GM18505 (cell line): ENCODE results near the gene EXOC6B.

Experiments
- ATAC-seq: cut with Tn5 transposase; IDR thresholded peaks from one replicate; pipeline ENCODE4 v1.9.1; 2021; ENCODE audit not compliant: unreplicated experiment
- POLR2A ChIP-seq: IDR thresholded peaks from 4 replicates; pipeline ENCODE4 v1.6.1; 2011; ENCODE audit warnings: borderline replicate concordance; ENCODE audit not compliant: insufficient read depth, insufficient read length; ENCODE audit errors: extremely low read depth

EXOC6B gene

GRCh38 chr2:72278046-72278445, 547.8 kb downstream of the EXOC6B start:
- no peak for ATAC-seq
- no peak for TF ChIP-seq POLR2A

DNA sequence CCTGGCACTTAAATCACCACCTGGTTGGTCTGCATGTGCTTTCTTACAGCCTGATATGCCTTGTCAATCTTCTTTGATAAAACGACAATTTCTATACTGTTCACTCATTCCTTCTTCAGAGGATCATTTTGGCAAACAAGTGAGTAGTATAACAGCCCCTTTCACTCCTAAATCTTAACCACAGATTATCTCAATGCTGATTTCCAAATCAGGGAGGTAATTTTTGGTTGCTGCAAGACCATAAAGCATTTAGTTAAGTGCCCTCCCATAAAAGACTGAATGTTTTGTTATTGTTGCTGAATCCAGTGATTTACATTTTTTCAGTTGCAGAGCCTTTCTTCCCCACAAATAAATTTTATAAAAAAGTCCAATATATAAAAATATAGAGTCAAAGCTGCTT, 549.0 kb downstream of the EXOC6B start:
- no peak for ATAC-seq
- no peak for TF ChIP-seq POLR2A

DNA sequence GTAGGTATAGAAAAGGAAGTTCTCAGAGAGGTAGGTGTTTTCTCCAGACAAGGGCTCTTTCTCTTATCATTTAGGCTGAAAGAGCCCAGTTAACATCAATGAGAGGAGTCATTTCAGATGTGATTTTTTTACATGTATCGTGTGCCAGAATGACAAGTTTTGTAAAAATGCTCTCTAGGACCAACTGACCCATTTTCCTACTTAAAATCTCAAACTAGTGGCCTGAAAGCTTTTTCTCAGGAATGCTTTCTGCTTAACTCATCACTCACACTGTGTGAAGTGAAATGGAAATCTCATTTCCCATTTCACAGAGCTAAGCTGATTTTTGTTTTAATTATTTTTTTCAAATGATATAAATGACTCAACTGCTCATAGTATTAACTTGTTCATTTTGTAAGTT, 549.5 kb downstream of the EXOC6B start:
- no peak for ATAC-seq

GRCh38 chr2:72275084-72275483, 550.7 kb downstream of the EXOC6B start:
- ATAC-seq: no peak
- no peak for TF ChIP-seq POLR2A

More for the DNA sequence above, 549.5 kb downstream of the EXOC6B start:
- no peak for TF ChIP-seq POLR2A

DNA sequence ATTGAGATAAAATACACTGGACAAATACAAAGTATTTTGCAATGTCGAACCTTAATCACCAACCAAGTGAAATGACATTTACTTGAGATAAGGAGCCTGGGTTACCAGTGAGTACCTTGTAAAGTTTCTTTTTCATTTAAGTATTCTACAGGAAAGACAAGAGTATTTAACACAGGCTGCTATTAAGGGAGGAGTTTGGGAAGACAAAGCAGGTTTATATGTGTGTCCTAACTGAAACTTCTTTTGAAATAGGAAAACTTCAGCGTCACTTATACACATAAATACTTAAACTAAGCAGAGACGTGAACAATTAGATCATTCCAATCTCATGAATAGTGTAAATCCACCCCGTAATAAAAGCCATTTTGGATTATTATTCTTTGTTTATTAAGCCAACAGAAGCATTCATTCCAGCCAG, 551.4 kb downstream of the EXOC6B start:
- TF ChIP-seq POLR2A: no peak
- no peak for ATAC-seq

GRCh38 chr2:72273384-72273783, 552.4 kb downstream of the EXOC6B start:
- no peak for TF ChIP-seq POLR2A
- ATAC-seq: no peak

- ATAC-seq: no peak
- TF ChIP-seq POLR2A: no peak
These were observed 553.8 kb downstream of the EXOC6B start for GRCh38 chr2:72271766-72272641.

GRCh38 chr2:72271276-72271614, 554.6 kb downstream of the EXOC6B start:
- ATAC-seq: no peak
- no peak for TF ChIP-seq POLR2A

- no peak for TF ChIP-seq POLR2A
- no peak for ATAC-seq
These were observed 555.1 kb downstream of the EXOC6B start for GRCh38 chr2:72270556-72271275.

GRCh38 chr2:72263776-72264060, 562.1 kb downstream of the EXOC6B start:
- TF ChIP-seq POLR2A: no peak
- no peak for ATAC-seq

DNA sequence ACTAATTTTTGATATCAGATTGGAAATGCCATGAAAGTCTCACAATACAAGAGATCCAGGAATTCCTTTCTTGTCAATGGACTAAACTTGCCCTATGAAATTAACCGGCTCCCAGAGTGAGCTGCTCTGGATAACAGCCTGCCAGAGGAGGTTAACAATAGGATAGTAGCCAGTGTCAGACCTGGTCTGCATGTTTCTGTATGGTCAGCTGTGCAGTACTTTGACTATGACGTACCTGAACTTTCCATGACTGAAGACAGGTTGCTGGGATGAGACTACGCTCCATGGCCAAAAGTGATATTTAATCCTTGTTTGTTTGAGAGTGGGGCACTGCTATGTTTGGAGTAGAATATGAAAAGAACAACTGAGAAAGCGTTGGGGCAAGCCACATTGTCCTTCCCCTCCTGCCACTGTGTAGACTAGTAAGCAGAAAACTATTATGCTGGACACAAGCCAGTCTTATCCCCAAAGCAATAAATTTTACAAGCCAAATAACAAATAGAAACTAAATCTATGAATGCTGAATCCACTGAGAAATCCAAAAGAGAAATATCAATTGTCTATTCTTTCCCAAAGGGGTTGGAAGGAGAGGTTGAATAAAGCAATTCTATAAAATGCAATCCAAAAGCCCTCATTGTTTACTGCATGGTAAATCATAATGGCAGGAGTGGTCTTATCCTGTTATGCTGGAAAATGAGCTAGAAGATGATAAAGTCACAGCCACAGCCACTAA, 562.6 kb downstream of the EXOC6B start:
- ATAC-seq: no peak
- no peak for TF ChIP-seq POLR2A

- no peak for TF ChIP-seq POLR2A
- no peak for ATAC-seq
These were observed 564.8 kb downstream of the EXOC6B start for GRCh38 chr2:72261076-72261475.

- ATAC-seq: no peak
- TF ChIP-seq POLR2A: no peak
These were observed 570.3 kb downstream of the EXOC6B start for GRCh38 chr2:72255540-72255939.

DNA sequence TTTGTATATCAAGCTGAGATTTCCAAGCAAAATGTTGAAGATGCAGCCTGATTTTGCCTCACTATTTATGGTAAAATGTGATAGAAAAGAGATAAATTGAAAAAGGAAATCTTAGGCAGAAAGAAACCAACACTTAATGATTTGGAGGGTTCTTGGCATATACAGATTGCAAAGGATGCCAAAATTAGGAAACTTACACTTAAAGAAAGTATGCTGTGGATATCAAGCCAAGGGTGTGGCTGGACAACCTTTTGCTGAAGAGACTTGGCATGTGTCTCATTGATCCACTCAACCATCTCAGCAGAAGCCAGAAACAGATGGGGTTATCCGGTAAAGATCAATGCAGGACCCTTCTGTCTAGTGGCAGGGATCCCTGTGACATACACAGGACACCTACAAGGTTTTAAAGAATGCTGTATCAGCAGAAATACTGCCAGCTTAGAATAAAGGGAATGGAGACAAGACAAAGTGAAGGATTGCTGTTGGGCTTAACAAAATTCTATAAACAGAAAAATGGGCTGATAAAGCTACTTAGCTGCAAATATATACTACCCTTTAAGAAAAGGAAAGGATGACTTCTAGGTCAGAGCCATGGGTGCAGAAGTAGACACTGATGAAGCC, 570.9 kb downstream of the EXOC6B start:
- no peak for ATAC-seq
- TF ChIP-seq POLR2A: no peak

DNA sequence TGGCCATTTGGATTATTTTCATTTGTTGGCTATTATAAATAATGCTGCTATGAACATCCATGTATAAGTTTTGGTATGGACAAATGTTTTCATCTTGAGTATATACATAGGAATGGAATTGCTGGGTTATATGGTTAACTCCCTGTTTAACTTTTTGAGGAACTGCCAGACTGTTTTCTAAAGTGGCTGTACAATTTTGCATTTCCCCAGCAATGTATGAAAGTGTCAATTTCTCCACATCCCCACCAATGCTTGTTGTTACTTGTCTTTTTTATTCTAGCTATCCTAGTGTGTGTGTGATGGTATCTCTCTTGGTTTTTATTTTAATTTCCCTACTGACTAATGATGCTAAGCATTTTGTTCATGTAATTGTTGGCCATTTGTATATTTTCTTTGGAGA, 587.5 kb downstream of the EXOC6B start:
- TF ChIP-seq POLR2A: no peak
- no peak for ATAC-seq
